ENCODE data around the gene NKG7.
A peak's percentile ranks its signal among the peaks of the same experiment; 100 is the strongest.

Gene NKG7

GRCh38 chr19:51389143-51389542, 16.7 kb upstream of the NKG7 start:
- DNase-seq = no peak

DNA sequence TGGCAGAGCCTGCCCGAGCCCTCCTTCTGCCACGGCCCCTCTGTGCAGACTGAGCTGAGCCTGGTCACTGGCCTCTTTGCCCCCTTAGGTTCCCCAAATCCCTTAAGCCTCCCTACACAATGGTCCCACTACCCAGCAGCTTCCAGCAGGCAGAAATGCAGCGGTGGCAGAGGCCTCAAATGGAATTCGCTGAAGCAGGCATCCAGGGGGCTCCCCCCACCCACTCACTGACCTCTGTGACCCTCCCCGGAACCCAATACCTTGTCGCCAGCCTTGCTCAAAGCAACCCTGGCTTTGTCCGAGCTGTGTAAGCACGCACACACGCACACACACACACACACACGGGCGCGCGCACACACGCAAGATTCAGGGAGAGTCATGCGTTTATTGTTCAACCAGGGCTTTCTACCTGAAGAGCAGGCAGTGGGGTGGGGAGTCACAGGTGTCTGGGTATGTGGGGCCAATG, 15.5 kb upstream of the NKG7 start, which contains the start of gene LIM2:
LIM2 (minus strand) TSS at position 51 of the 466 bp plus-strand sequence. CDS start 531 bp downstream, outside the sequence.
- no peak for DNase-seq

DNA sequence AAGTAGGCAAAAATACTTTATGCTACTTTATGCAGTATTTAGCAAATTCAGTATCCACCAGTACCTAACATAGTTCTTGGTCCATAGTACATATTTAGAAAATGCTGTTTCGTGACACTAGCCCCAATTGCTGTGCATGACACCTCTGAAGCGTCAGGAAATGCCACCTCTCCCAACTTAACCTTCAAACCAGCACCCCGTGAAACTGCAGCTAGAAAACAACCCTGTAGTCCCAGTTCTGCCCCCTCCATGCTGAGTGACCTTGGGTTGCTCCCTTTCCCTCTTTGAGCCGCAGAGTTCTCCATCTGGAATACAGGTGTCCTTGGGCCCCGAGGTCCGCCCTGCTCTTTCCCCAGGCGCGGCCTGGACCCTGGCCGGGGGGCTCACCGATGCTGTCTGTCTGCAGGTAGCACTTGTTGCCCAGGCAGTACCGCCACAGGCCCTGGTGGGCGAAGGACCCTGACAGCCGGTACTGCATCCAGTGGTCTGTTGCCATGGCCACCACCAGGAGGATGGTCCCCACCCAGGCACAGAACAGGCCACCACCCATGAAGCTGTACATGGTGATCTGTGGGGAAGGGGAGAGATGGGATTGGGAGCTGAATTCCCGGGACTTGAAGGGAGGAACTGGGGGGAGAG, 14.5 kb upstream of the NKG7 start:
- DNase-seq = no peak

DNA sequence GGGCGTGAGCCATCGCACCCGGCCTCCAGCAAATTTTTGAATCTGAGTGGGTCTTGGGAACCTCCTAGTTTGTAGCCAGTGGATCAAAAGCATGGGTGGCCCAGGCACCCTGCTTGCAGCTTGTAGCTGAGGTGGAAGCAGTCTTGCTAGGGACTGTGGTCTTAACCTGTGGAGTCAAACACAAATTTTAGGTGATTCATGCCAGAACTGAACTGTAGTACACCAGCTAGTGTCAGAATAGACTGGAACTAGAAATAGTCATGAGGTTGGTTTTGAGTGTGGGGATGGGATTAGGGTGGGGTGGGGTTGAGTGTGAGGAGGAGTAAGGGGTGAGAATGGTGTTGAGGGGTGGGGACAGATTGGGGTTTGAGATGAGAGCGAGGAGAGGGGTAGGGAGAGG, 9.6 kb upstream of the NKG7 start:
- no peak for DNase-seq

DNA sequence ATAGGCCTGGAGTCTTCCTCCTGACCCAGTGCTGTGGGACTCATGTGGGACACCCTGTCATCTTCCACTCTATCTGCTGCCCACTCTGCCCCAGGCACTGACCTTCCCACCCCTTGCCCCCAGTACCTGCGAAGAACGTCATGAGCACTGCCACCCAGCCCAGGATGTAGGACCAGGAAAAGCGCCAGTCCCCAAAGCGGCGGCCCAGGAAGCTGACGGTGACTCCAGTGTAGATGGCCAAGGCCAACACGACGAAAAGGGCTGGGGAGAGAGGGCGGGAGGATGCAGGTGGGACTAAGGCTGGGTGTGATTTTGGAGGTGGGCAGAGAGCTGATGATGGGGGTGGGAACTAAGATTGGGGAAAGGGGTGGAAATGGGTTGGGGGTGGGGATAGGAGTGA, 7.9 kb upstream of the NKG7 start:
- no peak for DNase-seq

DNA sequence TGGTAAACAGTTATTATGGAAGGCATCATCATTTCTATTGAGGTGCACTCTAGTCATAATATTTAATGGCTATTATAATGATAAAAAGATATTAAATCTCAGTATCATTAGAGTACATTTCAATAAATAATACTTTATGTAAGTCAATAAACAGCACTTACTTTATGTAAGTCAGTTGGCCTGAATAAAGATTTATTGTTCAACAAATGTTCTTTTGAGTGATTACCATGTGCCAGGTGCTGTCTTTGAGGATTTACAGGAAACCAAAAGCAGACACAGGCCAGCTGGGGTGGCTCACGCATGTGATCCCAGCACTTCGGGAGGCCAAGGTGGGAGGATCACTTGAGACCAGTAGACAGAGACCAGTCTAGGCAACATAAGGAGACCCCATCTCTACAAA, 5.0 kb upstream of the NKG7 start:
- DNase-seq = no peak

DNA sequence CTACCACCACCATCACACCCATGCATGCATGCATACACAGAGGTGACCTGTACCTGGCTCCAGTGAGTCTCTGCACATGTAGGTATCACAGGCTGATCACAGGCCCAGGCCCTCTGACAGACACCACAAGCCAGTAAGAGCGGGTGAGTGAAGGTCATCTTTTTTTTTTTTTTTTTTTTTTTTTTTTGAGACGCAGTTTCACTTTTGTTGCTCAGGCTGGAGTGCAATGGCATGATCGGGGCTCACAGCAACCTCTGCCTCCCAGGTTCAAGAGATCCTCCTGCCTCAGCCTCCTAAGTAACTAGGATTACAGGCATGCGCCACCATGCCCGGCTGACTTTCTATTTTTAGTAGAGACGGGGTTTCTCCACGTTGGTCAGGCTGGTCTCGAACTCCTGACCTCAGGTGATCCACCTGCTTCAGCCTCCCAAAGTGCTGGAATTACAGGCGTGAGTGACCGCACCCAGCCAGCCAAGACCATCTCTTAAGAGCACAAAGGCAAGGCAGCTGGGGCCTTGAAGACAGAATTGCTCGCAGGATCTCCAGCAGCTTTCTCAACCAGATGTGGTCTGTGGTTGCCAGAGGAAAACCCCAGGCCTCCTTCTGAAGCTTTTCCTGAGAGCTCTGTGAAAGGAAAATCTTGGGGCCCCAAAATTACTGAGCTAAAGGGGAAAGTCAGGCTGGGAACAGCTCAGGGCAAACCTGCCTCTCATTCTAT, 3.2 kb upstream of the NKG7 start:
- DNase-seq = peak; percentile 61

DNA sequence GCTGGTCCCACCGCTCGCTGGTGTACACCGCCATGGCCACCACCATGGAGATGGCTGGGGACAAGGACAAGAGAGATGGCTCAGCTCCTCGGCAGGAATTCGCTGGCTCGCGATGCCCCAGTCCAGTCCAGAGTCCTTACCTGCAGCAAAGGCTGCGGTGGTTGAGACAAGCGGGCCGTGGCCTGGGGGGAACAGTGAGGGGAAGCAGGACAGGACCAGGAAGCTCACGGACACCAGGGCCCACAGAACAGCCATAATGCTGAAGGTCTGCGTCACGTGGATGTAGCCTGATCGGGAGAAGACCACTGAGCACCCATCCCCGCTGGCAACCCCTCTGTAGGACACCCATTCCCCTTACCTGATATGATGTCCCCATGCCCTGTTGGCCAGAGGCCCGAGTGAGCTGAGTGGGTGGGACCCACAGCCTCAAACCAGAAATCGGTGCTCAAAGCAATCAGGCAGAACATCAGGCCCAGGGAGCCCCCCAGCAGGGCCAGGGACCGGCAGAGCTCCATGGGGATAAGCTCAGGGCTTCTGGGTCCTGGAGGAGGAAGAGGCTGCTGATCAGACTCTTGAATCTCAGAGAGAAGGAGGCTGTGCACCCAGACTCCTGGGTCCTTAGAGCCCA, 319 bp downstream of the NKG7 start:
- DNase-seq = no peak

DNA sequence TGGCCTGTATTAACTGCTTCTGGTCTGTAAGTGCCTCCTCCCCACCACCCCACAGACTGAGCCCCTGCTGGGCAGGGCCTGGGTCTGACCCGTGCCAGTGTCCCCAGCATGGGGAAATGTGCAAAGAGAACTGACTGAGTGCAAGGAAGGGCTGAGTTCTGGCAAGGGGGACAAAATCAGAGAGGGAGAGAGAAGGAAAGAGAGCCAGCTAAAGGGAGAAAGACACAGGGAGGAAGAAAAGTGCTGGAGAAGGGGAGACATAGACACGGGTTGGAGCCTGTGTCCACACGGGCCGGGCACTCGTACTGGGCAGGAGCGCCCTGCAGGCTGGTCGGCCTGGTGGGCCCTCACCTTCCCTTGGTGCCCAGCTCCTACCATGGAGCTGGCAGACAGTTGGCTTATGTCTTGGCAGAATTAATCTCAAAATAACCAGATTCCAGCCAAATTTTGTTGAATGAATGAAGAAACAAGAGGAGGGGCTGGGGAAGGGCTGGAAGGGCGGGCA, 1.2 kb downstream of the NKG7 start:
- no peak for DNase-seq

GRCh38 chr19:51370230-51370629, 2.2 kb downstream of the NKG7 start:
- DNase-seq = no peak

DNA sequence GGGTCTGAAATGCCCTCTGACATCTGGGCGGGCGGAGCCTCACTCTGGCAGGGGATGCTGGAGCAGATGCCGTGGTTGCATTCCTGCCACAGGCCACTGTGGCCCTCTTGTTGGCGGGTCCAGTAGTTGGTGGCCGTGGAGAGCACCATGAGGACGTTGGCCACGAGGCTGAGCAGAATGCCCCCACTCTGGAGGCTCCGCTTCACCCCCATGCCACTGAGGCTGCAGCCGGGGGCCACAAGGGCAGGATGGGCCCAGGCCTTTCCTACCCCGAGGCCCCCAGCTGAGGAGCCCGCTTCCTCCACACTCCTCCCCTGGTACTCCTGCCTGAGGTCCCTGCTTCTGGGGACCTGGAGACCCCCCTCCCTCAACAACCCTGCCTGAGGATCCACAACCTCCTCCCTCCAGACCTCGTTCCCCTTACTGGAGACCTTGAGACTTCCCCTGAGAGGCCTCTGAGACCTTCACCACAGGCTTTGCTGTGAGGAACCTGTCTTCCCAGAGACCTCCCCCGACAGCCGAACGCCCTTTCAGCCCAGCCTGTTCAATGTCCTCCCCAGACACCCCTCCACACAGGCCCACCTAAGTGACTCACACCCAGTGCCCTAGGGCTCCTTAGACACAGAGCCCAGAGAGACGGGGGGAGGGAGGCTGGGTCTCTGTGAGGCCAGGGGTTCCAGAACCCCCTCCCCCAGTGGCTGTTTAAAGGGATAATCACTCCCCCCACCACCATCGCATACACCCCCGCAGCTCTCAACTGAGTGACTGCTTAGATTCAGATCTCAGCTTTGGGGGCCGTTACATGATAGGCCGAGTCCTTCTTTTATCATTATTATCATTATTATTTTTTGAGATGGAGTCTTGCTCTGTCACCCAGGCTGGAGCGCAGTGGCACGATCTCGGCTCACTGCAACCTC, 3.8 kb downstream of the NKG7 start, which contains the start of gene CLDND2:
CLDND2 (minus strand) TSS at position 638 of the 917 bp plus-strand sequence; CDS start at position 212, 426 bp downstream.
- peak; percentile 21 for DNase-seq

DNA sequence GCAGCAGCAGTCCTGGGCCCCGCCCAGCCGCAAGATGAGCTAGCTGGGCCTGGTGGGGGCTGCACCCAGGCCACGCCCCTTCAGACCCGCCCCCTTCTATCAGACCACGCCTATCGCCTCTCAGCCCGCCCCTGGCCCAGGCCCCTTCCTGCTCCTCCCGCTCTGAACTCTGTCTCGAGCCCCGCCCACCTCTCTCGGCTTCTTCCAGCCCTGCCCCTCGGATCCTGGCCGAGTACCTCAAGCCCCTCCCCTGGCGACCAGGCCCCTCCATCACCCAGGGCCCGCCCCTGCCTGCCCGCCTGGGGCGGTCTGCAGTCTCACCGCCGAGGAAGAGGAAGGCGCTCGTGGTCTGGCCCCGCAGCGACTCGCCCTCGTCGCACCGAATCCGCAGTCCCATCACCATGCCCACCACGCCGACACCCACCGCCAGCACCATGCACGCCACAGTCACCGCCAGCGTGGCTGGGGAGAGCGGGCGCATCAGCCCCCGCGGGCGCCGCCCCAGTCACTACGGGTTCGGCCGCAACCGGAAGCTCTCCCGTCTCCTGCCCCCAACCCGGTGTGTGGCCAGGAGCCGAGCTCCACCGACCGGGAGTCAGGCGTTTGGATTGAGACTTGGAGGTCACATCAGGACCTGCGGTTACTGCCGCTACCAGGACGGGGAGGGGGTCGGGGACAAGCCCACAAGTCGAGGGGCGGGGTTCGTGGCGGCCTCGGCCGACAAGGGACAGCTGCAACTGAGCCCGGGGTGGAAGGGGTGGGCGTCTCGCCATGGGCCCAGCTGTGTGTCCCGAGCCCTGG, 4.7 kb downstream of the NKG7 start:
- peak; percentile 97 for DNase-seq

- no peak for DNase-seq
These were observed 5.2 kb downstream of the NKG7 start for GRCh38 chr19:51367255-51367564.

DNA sequence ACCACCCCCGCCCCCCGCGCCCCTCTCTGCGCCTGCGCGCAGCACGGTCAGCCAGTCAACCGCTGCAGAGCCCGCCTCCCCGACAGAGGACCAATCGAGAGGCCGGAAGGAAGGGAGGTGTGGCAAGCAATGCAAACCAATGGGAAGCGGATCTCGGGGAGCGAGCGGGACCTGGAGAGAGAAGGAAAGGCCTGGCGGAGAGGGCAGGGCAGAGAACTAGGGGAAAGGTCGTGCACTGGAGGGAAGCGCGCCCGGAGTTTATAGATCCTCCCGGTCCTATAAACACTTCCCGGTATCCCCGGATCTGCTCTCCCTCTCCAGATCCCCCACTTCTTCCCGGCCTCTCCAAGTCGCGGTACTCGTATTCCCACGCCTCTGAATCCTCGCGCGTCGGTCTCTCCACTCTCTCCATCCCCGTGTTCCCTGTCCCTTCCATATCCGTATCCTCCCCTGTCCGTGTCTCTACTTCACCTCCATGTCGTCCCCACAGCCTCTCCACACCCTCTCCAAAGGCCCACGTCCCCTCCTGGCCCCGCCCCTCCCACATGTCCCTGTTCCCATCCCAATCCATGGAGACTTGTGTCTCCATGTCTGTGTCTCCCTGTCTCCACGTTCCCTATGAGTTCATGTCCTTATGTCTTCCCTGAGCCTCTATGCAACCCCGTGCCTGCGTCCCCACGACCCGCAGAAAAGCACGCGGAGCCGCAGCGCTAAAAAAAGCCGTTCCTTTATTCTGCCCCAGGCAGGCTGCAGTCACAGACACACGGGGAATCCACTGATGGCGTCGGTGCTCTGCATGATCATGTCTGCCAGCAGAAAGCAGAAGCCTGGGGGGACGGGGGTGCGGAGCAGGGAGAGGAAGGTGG, 5.8 kb downstream of the NKG7 start:
- DNase-seq = peak; percentile 96

GRCh38 chr19:51365965-51366388, 6.5 kb downstream of the NKG7 start, which contains the start of gene ETFB:
Gene ETFB (minus strand): TSS chr19:51366388. CDS start chr19:51366326, 62 bp downstream.
- DNase-seq = no peak

- peak; percentile 40 for DNase-seq
These were observed 7.1 kb downstream of the NKG7 start for GRCh38 chr19:51365211-51365964.

GRCh38 chr19:51364200-51365106, 8.0 kb downstream of the NKG7 start:
- no peak for DNase-seq

DNA sequence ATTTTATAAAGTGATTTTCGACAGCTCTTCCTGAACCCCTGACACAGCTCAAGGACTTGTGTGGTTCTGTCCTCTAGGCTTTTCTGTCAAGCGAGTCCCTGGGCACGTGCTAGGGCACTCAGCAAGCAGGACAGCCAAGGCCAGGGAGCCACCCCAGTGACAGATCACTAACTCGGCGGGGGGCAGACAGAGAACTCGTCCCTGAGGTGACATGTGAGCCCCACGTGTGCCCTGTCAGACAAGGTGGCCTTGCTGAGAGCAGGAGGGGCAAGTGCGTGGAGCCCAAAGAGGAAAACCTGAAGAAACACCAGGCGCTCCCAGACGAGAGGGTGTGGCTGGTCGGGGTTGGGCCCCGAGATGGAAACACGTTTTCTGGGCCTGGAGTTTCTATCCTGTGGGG, 11.2 kb downstream of the NKG7 start:
- no peak for DNase-seq

DNA sequence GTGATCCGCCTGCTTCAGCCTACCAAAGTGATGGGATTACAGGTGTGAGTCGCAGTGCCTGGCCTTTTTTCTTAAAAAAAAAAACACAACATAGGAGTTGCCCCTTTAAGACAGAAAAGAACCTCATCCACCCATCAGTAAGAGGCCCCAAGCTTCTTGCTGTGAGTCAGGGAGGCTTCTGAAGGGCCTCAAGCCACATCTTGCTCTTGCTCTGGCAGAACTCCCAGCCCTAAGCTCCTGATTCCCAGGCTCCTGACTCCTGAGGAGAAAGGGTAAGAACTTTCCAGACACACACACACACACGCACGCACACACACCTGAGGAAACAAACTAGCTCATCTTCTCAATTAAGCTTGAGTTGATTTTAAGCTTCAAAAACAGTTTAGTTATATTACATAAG, 13.2 kb downstream of the NKG7 start:
- DNase-seq = no peak

All from GF-D8 (cell line).